A549 (cell line): ENCODE results near the gene CFHR2. TPM values are rescaled to one million over a fixed set of nuclear protein-coding genes. Genes with fewer than 3 reads are reported as not detected.

Experiments used
- ATAC-seq, 2 experiments: fragments of 200-7000 bp in 1 of 2; fragments of >200 bp in 1 of 2; cut with Nextera tagmentation in 1 of 2; cut with Tn5 transposase in 1 of 2; 3 replicates each; pipeline versions ENCODE4 v1.8.0 to v1.9.1; 2018 to 2020; ENCODE audit warnings: mild to moderate bottlenecking in 1 of 2, moderate library complexity in 1 of 2
- CTCF ChIA-PET: fragments of 300-600 bp; sonication (Branson Sonifier 250); formaldehyde crosslinking; extraction: SDS; loops from one replicate; lab custom pipeline; 2021; ENCODE audit warnings: antibody characterized with exemption, inconsistent platforms; lab: Yijun Ruan, JAX
- POLR2A ChIA-PET: fragments of 350-600 bp; formaldehyde crosslinking; extraction: SDS; loops from one replicate; lab custom pipeline; 2021; ENCODE audit warnings: antibody characterized with exemption, inconsistent platforms; lab: Yijun Ruan, JAX
- DNase-seq, 2 experiments: peaks; one replicate each; pipeline versions ENCODE4 v3.0.0 to v3.0.0-alpha.2; 2011 to 2016; ENCODE audit warnings: low read depth in 1 of 2, low spot score in 1 of 2
- FAIRE-seq: peaks from 2 replicates; lab custom pipeline; 2011; peaks lifted over from hg19 to GRCh38; lab: Jason Lieb, UNC
- H3K27ac ChIP-seq, 2 experiments: fragments of >200 bp; sonication (Bioruptor Twin); formaldehyde crosslinking; 3 replicates each; pipeline ENCODE4 v1.5.1; 2016 to 2017
- H3K4me1 ChIP-seq: fragments of >200 bp; sonication (Bioruptor Twin); formaldehyde crosslinking; 3 replicates; pipeline ENCODE4 v1.6.1; 2016
- H3K4me2 ChIP-seq: fragments of >200 bp; sonication (Bioruptor Twin); formaldehyde crosslinking; 3 replicates; pipeline ENCODE4 v1.6.1; 2016
- H3K4me3 ChIP-seq: fragments of >200 bp; sonication (Bioruptor Twin); formaldehyde crosslinking; 3 replicates; pipeline ENCODE4 v1.5.1; 2016
- H3K9me3 ChIP-seq: fragments of >200 bp; sonication (Bioruptor Twin); formaldehyde crosslinking; 3 replicates; pipeline ENCODE4 v1.6.1; 2016
- CBX2 ChIP-seq: fragments of 200-600 bp; sonication (generic); IDR thresholded peaks from 2 replicates; pipeline ENCODE4 v1.6.1; 2016; ENCODE audit warnings: low read depth, mild to moderate bottlenecking, borderline replicate concordance
- CEBPB ChIP-seq, 2 experiments: fragments of >200 bp in 1 of 2; sonication (Bioruptor Twin) in 1 of 2; formaldehyde crosslinking in 1 of 2; IDR thresholded peaks; 2 replicates each; pipeline ENCODE4 v1.6.1; 2012 to 2016
- CHD4 ChIP-seq: fragments of 200-600 bp; sonication (generic); IDR thresholded peaks from 2 replicates; pipeline ENCODE4 v1.6.1; 2016; ENCODE audit warnings: antibody characterized with exemption, mild to moderate bottlenecking, borderline replicate concordance
- EHF ChIP-seq: fragments of 250-450 bp; sonication (Bioruptor Pico); IDR thresholded peaks from 2 replicates; pipeline ENCODE4 v1.5.0; 2020; ENCODE audit warnings: mild to moderate bottlenecking
- ESRRA ChIP-seq: fragments of 150-350 bp; IDR thresholded peaks from 2 replicates; pipeline ENCODE4 v1.6.1; 2014; ENCODE audit warnings: mild to moderate bottlenecking, low read length, borderline replicate concordance
- FOXS1 ChIP-seq: fragments of 250-450 bp; sonication (Bioruptor Pico); IDR thresholded peaks from 2 replicates; pipeline ENCODE4 v1.5.0; 2020; ENCODE audit warnings: mild to moderate bottlenecking, moderate library complexity
- HDAC2 ChIP-seq: fragments of 200-600 bp; sonication (generic); IDR thresholded peaks from 2 replicates; pipeline ENCODE4 v1.6.1; 2016
- HOXB5 ChIP-seq: fragments of 250-450 bp; sonication (Bioruptor Pico); IDR thresholded peaks from 2 replicates; pipeline ENCODE4 v1.5.0; 2020; ENCODE audit warnings: mild to moderate bottlenecking, moderate library complexity
- JUN ChIP-seq, 2 experiments: fragments of >200 bp; sonication (Bioruptor Twin); formaldehyde crosslinking; IDR thresholded peaks; 2 replicates in 1 of 2; 3 replicates in 1 of 2; pipeline ENCODE4 v1.6.1; 2016 to 2017
- MYC ChIP-seq: IDR thresholded peaks from 2 replicates; pipeline ENCODE4 v1.6.1; 2012; ENCODE audit warnings: mild to moderate bottlenecking, inconsistent platforms, low read length, improper control_type of control experiment, borderline replicate concordance
- NFE2L2 ChIP-seq: fragments of 150-350 bp; conservative IDR thresholded peaks from 2 replicates; pipeline ENCODE4 v1.6.1; 2014; ENCODE audit warnings: low read length
- NPAS2 ChIP-seq: fragments of 250-450 bp; sonication (Bioruptor Pico); IDR thresholded peaks from 2 replicates; pipeline ENCODE4 v1.8.0; 2022; ENCODE audit warnings: mild to moderate bottlenecking, moderate library complexity, borderline replicate concordance
- NR3C1 ChIP-seq: fragments of >200 bp; sonication (Bioruptor Twin); formaldehyde crosslinking; IDR thresholded peaks from 3 replicates; pipeline ENCODE4 v1.6.1; 2017
- POLR2A ChIP-seq: IDR thresholded peaks from 2 replicates; pipeline ENCODE4 v1.6.1; 2012; ENCODE audit warnings: mild to moderate bottlenecking, low read length
- RAD21 ChIP-seq, 2 experiments: fragments of >200 bp in 1 of 2; sonication (Bioruptor Twin) in 1 of 2; formaldehyde crosslinking in 1 of 2; IDR thresholded peaks in 1 of 2; conservative IDR thresholded peaks in 1 of 2; 2 replicates in 1 of 2; 3 replicates in 1 of 2; pipeline ENCODE4 v1.6.1; 2012 to 2018; ENCODE audit warnings: inconsistent platforms in 1 of 2
- RCOR1 ChIP-seq: fragments of 150-350 bp; IDR thresholded peaks from 2 replicates; pipeline ENCODE4 v1.6.1; 2014; ENCODE audit warnings: antibody characterized with exemption, low read length, low read depth
- RFX5 ChIP-seq: fragments of 450-650 bp; IDR thresholded peaks from 2 replicates; pipeline ENCODE4 v1.7.1; 2014; ENCODE audit warnings: antibody characterized with exemption, mild to moderate bottlenecking, moderate library complexity
- SMC3 ChIP-seq: fragments of >200 bp; sonication (Bioruptor Twin); formaldehyde crosslinking; IDR thresholded peaks from 3 replicates; pipeline ENCODE4 v1.6.1; 2018; ENCODE audit warnings: inconsistent platforms
- TFCP2L1 ChIP-seq: fragments of 250-450 bp; sonication (Bioruptor Pico); IDR thresholded peaks from 2 replicates; pipeline ENCODE4 v1.5.0; 2021; ENCODE audit warnings: mild to moderate bottlenecking
- ZSCAN20 ChIP-seq: fragments of 250-450 bp; sonication (Bioruptor Pico); IDR thresholded peaks from 2 replicates; pipeline ENCODE4 v1.8.0; 2022; ENCODE audit warnings: mild to moderate bottlenecking, moderate library complexity
- WGBS: methylation state at CpG from one replicate; pipeline ENCODE4 v1.1.6; 2017; ENCODE audit errors: missing lambda C conversion rate; 5-methylcytosine and 5-hydroxymethylcytosine counted together
- polyA plus RNA-seq, 4 experiments: library from polyadenylated mRNA; depleted of rRNA in 3 of 4; stranded (reverse); fragments of >200 nt; fragmentation: RNase III in 1 of 4; extraction: RNeasy Plus Mini Kit Qiagen cat#74134 plus additional on column Dnase treatment in 1 of 4; gene quantifications; 2 replicates in 3 of 4; 3 replicates in 1 of 4; pipeline ENCODE4 v1.2.3, GENCODE V29; 2011 to 2017
- TF ChIP-seq, protein P1 (sequence below): fragments of >200 bp; sonication (Bioruptor Twin); formaldehyde crosslinking; IDR thresholded peaks from 3 replicates; pipeline ENCODE4 v1.6.1; 2016
- TF ChIP-seq, protein P2 (sequence below): IDR thresholded peaks from 2 replicates; pipeline ENCODE4 v1.6.1; 2012; ENCODE audit warnings: low read depth, borderline replicate concordance
- TF ChIP-seq, protein P3 (sequence below): fragments of 450-650 bp; IDR thresholded peaks from 2 replicates; pipeline ENCODE4 v1.6.1; 2014; ENCODE audit warnings: antibody characterized with exemption
- TF ChIP-seq, protein P4 (sequence below): fragments of >200 bp; sonication (Bioruptor Twin); formaldehyde crosslinking; IDR thresholded peaks from 2 replicates; pipeline ENCODE4 v1.6.1; 2016

The CFHR2 gene
- polyA plus RNA-seq, 2 of the 4 experiments (the other 2 are of a cell fraction) = not detected

DNA sequence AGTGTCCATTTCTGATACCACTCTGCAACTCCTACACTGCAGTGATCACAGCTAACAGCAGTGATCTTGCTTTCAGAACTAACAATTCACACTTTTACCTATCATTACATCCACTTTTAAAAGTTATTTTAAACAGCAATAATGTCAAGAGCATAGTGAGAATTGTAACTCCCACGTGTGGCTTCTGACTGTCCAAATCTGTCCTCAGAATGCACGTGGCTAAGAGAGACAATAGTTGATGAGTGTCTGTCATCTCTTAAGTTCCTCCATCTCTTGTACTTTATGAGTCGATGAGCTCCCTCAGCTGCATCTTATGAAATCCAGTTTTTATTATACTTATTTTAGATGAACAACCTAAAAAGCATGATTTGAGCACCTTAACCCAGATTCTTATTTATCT, 17.3 kb downstream of the CFHR2 start (continued):
- TF ChIP-seq POLR2A (no peak), JUN (IDR thresholded peaks at IDR 0.05) (no peak), NPAS2 (no peak), MYC (no peak)

DNA sequence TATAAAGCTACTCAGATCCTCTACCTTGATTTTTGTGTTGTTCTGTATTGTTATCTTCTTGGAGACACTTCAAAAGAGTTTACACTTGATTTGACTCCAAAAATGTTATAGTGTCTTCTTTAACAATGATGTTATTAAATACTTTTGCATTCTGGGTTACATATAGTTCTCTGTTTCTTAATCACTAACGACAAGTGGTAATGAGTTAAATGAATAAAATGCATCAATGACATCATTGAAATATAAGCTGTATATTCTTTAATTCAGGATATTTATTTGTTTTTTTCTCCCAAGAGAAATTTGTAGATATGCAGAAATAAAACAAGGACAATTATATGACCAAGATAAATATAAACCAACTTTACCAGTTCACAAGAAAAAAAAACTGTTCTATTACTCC, 26.6 kb downstream of the CFHR2 start:
- WGBS = 45% methylated on average over 1 of the region's 1 CpG
- H3K4me1 ChIP-seq = no peaks in the 10 kb centered on the region
- ATAC-seq = no peak
- POLR2A ChIA-PET = no interaction called here
- TF ChIP-seq JUN (IDR thresholded peaks at IDR 0.05) = no peak
- TF ChIP-seq CHD4 = no peak
- TF ChIP-seq RFX5 = no peak
- TF ChIP-seq, protein P1, sequence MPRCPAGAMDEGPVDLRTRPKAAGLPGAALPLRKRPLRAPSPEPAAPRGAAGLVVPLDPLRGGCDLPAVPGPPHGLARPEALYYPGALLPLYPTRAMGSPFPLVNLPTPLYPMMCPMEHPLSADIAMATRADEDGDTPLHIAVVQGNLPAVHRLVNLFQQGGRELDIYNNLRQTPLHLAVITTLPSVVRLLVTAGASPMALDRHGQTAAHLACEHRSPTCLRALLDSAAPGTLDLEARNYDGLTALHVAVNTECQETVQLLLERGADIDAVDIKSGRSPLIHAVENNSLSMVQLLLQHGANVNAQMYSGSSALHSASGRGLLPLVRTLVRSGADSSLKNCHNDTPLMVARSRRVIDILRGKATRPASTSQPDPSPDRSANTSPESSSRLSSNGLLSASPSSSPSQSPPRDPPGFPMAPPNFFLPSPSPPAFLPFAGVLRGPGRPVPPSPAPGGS = no peak
- TF ChIP-seq RAD21 (conservative IDR thresholded peaks at IDR 0.05 in 1 of 2, IDR thresholded peaks at IDR 0.05 in 1 of 2) = no peak
- TF ChIP-seq, protein P2, sequence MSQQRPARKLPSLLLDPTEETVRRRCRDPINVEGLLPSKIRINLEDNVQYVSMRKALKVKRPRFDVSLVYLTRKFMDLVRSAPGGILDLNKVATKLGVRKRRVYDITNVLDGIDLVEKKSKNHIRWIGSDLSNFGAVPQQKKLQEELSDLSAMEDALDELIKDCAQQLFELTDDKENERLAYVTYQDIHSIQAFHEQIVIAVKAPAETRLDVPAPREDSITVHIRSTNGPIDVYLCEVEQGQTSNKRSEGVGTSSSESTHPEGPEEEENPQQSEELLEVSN = no peak
- no peak for TF ChIP-seq ESRRA
- TF ChIP-seq NFE2L2 = no peak
- TF ChIP-seq, all 56 proteins: peak for 0
- CTCF ChIA-PET = no interaction called here
- H3K4me2 ChIP-seq = no peak overlapping the region
- H3K4me3 ChIP-seq = no peak overlapping the region
- FAIRE-seq (no peak), DNase-seq (no peak)
- H3K27ac ChIP-seq = no peak overlapping the region
- H3K9me3 ChIP-seq = no peaks in the 10 kb centered on the region

DNA sequence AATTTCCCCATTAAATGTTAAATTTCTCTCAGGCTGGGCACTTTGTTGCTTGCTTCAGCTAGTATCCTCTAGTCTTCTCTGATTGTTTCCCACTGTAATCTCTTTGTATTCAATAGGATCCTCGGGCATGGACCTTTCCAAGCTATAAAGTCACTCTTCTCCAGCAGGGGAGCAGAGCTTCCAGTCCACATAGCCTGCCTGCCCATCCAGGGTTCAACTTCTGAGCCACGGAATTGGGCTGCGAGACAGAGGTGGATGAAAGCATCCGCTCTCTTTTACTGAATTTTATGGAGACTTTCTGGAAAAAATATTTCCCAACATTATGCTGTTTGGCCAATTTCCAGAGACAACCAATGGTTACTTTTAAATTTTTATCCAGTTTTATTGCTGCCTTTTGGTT, 32.7 kb downstream of the CFHR2 start:
- FAIRE-seq (no peak), DNase-seq (no peak), ATAC-seq (no peak)
- POLR2A ChIA-PET = no interaction called here
- Histone ChIP-seq H3K27ac (no peak overlapping the region), H3K9me3 (no peaks in the 10 kb centered on the region), H3K4me3 (no peak overlapping the region), H3K4me2 (no peak overlapping the region), H3K4me1 (no peaks in the 10 kb centered on the region)
- TF ChIP-seq NR3C1 (no peak), CBX2 (no peak), RCOR1 (no peak), HDAC2 (no peak), RAD21 (conservative IDR thresholded peaks at IDR 0.05 in 1 of 2, IDR thresholded peaks at IDR 0.05 in 1 of 2) (no peak), SMC3 (no peak), HOXB5 (CRISPR knock-in tag) (no peak), CEBPB (IDR thresholded peaks at IDR 0.05) (no peak), MYC (no peak), NPAS2 (no peak), TFCP2L1 (CRISPR knock-in tag) (no peak), FOXS1 (CRISPR knock-in tag) (no peak), ZSCAN20 (CRISPR knock-in tag) (no peak), EHF (CRISPR knock-in tag) (no peak), CHD4 (no peak)
- TF ChIP-seq, protein P3, sequence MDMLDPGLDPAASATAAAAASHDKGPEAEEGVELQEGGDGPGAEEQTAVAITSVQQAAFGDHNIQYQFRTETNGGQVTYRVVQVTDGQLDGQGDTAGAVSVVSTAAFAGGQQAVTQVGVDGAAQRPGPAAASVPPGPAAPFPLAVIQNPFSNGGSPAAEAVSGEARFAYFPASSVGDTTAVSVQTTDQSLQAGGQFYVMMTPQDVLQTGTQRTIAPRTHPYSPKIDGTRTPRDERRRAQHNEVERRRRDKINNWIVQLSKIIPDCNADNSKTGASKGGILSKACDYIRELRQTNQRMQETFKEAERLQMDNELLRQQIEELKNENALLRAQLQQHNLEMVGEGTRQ = no peak
- TF ChIP-seq, protein P4, sequence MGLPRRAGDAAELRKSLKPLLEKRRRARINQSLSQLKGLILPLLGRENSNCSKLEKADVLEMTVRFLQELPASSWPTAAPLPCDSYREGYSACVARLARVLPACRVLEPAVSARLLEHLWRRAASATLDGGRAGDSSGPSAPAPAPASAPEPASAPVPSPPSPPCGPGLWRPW = no peak
- CTCF ChIA-PET = no interaction called here
- 69% methylated on average over 4 of the region's 4 CpGs for WGBS
